ENCODE data around the gene ZFP92.

ZFP92 gene

GRCh38 chrX:153441981-153442380, 30.7 kb downstream of the ZFP92 start:
- H3K4me3 ChIP-seq, result no peak overlapping the region
- H3K4me1 ChIP-seq, result no peaks in the 10 kb centered on the region
- no peak for TF ChIP-seq Cebpa-rat (IDR thresholded peaks at IDR 0.05)
- no peak overlapping the region for H3K9ac ChIP-seq
- no peaks in the 10 kb centered on the region; a peak in 1 of 22 replicates for H3K36me3 ChIP-seq
- H3K27me3 ChIP-seq, result peaks cover 25 to 84% (median 47%) of the 10 kb centered on the region in 11 experiments
- H3K4me2 ChIP-seq, result no peak overlapping the region
- H4K20me1 ChIP-seq, result peaks cover 0 to 38% (median 7%) of the 10 kb centered on the region in 11 experiments; a peak in 9 of 22 replicates
- H3K27ac ChIP-seq, result no peak overlapping the region
- peaks cover 0 to 11% (median 0%) of the 10 kb centered on the region in 11 experiments; a peak in 6 of 22 replicates for H3K9me3 ChIP-seq (replicated peaks in 1 of 11)

- Histone ChIP-seq H3K4me3 (no peak overlapping the region), H3K27me3 (peaks cover 25 to 84% (median 47%) of the 10 kb centered on the region in 11 experiments), H3K9me3 (replicated peaks in 1 of 11) (peaks cover 0 to 11% (median 0%) of the 10 kb centered on the region in 11 experiments; a peak in 6 of 22 replicates), H3K9ac (no peak overlapping the region), H3K4me1 (peaks cover 0 to 3% (median 0%) of the 10 kb centered on the region in 10 experiments; a peak in 1 of 20 replicates), H3K36me3 (no peaks in the 10 kb centered on the region; a peak in 2 of 22 replicates), H4K20me1 (peaks cover 0 to 43% (median 8%) of the 10 kb centered on the region in 11 experiments; a peak in 9 of 22 replicates), H3K27ac (no peak overlapping the region), H3K4me2 (no peak overlapping the region)
- no peak for TF ChIP-seq Cebpa-rat (IDR thresholded peaks at IDR 0.05)
Measured at GRCh38 chrX:153442463-153442862, 31.2 kb downstream of the ZFP92 start.

- Histone ChIP-seq H3K27ac (no peak overlapping the region), H3K4me2 (no peak overlapping the region), H3K9me3 (replicated peaks in 1 of 11) (peaks cover 0 to 11% (median 0%) of the 10 kb centered on the region in 11 experiments; a peak in 6 of 22 replicates), H4K20me1 (peaks cover 0 to 44% (median 8%) of the 10 kb centered on the region in 11 experiments; a peak in 9 of 22 replicates), H3K4me3 (no peak overlapping the region), H3K36me3 (no peaks in the 10 kb centered on the region; a peak in 2 of 22 replicates), H3K27me3 (peaks cover 25 to 77% (median 43%) of the 10 kb centered on the region in 11 experiments), H3K9ac (no peak overlapping the region), H3K4me1 (peaks cover 0 to 3% (median 0%) of the 10 kb centered on the region in 10 experiments; a peak in 1 of 20 replicates)
- no peak for TF ChIP-seq Cebpa-rat (IDR thresholded peaks at IDR 0.05)
Measured at GRCh38 chrX:153443476-153444332, 32.4 kb downstream of the ZFP92 start.

- H3K27me3 ChIP-seq, result peaks cover 31 to 79% (median 49%) of the 10 kb centered on the region in 11 experiments
- H3K9ac ChIP-seq, result no peak overlapping the region
- H3K4me3 ChIP-seq, result no peak overlapping the region
- H3K4me2 ChIP-seq, result no peak overlapping the region
- no peak for TF ChIP-seq Cebpa-rat (IDR thresholded peaks at IDR 0.05)
- H4K20me1 ChIP-seq, result peaks cover 0 to 51% (median 13%) of the 10 kb centered on the region in 11 experiments; a peak in 10 of 22 replicates
- H3K27ac ChIP-seq, result no peak overlapping the region
- peaks cover 0 to 3% (median 0%) of the 10 kb centered on the region in 10 experiments; a peak in 1 of 20 replicates for H3K4me1 ChIP-seq
- H3K36me3 ChIP-seq, result peaks cover 0 to 4% (median 0%) of the 10 kb centered on the region in 11 experiments; a peak in 7 of 22 replicates
- peaks cover 0 to 11% (median 0%) of the 10 kb centered on the region in 11 experiments; a peak in 6 of 22 replicates for H3K9me3 ChIP-seq (replicated peaks in 1 of 11)
Measured at GRCh38 chrX:153444333-153445011, 33.2 kb downstream of the ZFP92 start.

- peaks cover 39 to 79% (median 53%) of the 10 kb centered on the region in 11 experiments for H3K27me3 ChIP-seq
- H3K4me2 ChIP-seq, result no peak overlapping the region
- H3K4me1 ChIP-seq, result peaks cover 0 to 3% (median 0%) of the 10 kb centered on the region in 10 experiments; a peak in 1 of 20 replicates
- H3K9ac ChIP-seq, result no peak overlapping the region
- no peak overlapping the region for H3K27ac ChIP-seq
- H3K9me3 ChIP-seq (replicated peaks in 1 of 11), result peaks cover 0 to 11% (median 0%) of the 10 kb centered on the region in 11 experiments; a peak in 6 of 22 replicates
- TF ChIP-seq Cebpa-rat (IDR thresholded peaks at IDR 0.05), result no peak
- peaks cover 0 to 12% (median 4%) of the 10 kb centered on the region in 11 experiments; a peak in 7 of 22 replicates for H3K36me3 ChIP-seq
- no peak overlapping the region for H3K4me3 ChIP-seq
- peaks cover 0 to 58% (median 21%) of the 10 kb centered on the region in 11 experiments; a peak in 12 of 22 replicates for H4K20me1 ChIP-seq
Measured at GRCh38 chrX:153445106-153445855, 34.0 kb downstream of the ZFP92 start.

- Histone ChIP-seq H3K36me3 (peaks cover 0 to 20% (median 7%) of the 10 kb centered on the region in 11 experiments; a peak in 7 of 22 replicates), H3K27ac (no peak within 1 kb of the TSS), H3K4me2 (no peak within 1 kb of the TSS), H3K27me3 (peaks cover 47 to 83% (median 58%) of the 10 kb centered on the region in 11 experiments), H3K4me3 (no peak within 1 kb of the TSS), H3K9ac (no peak within 1 kb of the TSS), H3K4me1 (peaks cover 0 to 3% (median 0%) of the 10 kb centered on the region in 10 experiments; a peak in 1 of 20 replicates), H3K9me3 (replicated peaks in 1 of 11) (peaks cover 0 to 11% (median 0%) of the 10 kb centered on the region in 11 experiments; a peak in 6 of 22 replicates), H4K20me1 (peaks cover 0 to 66% (median 27%) of the 10 kb centered on the region in 11 experiments; a peak in 12 of 22 replicates)
- TF ChIP-seq Cebpa-rat (IDR thresholded peaks at IDR 0.05), result no peak
Measured at GRCh38 chrX:153445856-153446635, 34.8 kb downstream of the ZFP92 start, which contains the start of gene TREX2. TREX2 (minus strand) TSS chrX:153446056; CDS start chrX:153445430, 626 bp downstream.

- peaks cover 0 to 11% (median 0%) of the 10 kb centered on the region in 11 experiments; a peak in 6 of 22 replicates for H3K9me3 ChIP-seq (replicated peaks in 1 of 11)
- no peak for TF ChIP-seq Cebpa-rat (IDR thresholded peaks at IDR 0.05)
- H4K20me1 ChIP-seq, result peaks cover 0 to 71% (median 27%) of the 10 kb centered on the region in 11 experiments; a peak in 13 of 22 replicates
- no peak overlapping the region for H3K9ac ChIP-seq
- H3K27ac ChIP-seq, result no peak overlapping the region
- H3K36me3 ChIP-seq, result peaks cover 0 to 25% (median 7%) of the 10 kb centered on the region in 11 experiments; a peak in 8 of 22 replicates
- peaks cover 0 to 3% (median 0%) of the 10 kb centered on the region in 10 experiments; a peak in 1 of 20 replicates for H3K4me1 ChIP-seq
- no peak overlapping the region for H3K4me2 ChIP-seq
- peaks cover 52 to 88% (median 60%) of the 10 kb centered on the region in 11 experiments for H3K27me3 ChIP-seq
- H3K4me3 ChIP-seq, result no peak overlapping the region
Measured at GRCh38 chrX:153446636-153446936, 35.3 kb downstream of the ZFP92 start.

Measured in BLaER1 treated with 17β-estradiol and CSF1 and Interleukin-3, amounts not matched to agents 10 nM and 100 nM (cell line).